Body of pancreas (tissue), 4 donors: Measurements from ENCODE around the gene GNAT1. TPM values are rescaled to one million over a fixed set of nuclear protein-coding genes. Genes with fewer than 3 reads are reported as not detected.

Source experiments
- ATAC-seq: fragments of 150-250 bp; one replicate; pipeline ENCODE4 v1.9.1; 2016
- DNase-seq, 4 donors: peaks; one replicate each; pipeline ENCODE4 v3.0.0-alpha.2; 2019
- H3K27ac ChIP-seq, 4 donors: fragments of 200-600 bp; sonication (generic); 1 replicate in 3 of 4; 2 replicates in 1 of 4; pipeline versions ENCODE4 v1.5.1 to v1.6.1; 2016 to 2019; ENCODE audit warnings: mild to moderate bottlenecking in 1 of 4, mixed read lengths in 1 of 4, moderate library complexity in 1 of 4
- H3K27me3 ChIP-seq, 2 donors: fragments of 200-600 bp; sonication (generic); one replicate each; pipeline ENCODE4 v1.6.0; 2016; ENCODE audit warnings: mild to moderate bottlenecking in 1 of 2
- H3K36me3 ChIP-seq, 2 donors: fragments of 200-600 bp; sonication (generic); replicated peaks in 1 of 2; 2 replicates each; pipeline ENCODE4 v1.5.1; 2016; ENCODE audit warnings: low read depth in 2 of 2; ENCODE audit not compliant: insufficient read depth in 1 of 2
- H3K4me1 ChIP-seq: fragments of 200-600 bp; sonication (generic); one replicate; pipeline ENCODE4 v1.6.0; 2016
- H3K4me3 ChIP-seq, 2 donors: fragments of 200-600 bp; sonication (generic); 1 replicate in 1 of 2; 2 replicates in 1 of 2; pipeline ENCODE4 v1.5.1; 2016 to 2019
- H3K9me3 ChIP-seq, 3 donors: fragments of 200-600 bp; sonication (generic); 1 replicate in 2 of 3; 2 replicates in 1 of 3; pipeline ENCODE4 v1.5.1; 2016
- CTCF ChIP-seq, 7 experiments: fragments of 450-650 bp in 4 of 7; fragments of 200-600 bp in 3 of 7; sonication (generic) in 3 of 7; IDR thresholded peaks; one replicate each; pipeline ENCODE4 v1.5.1; 2016 to 2019; ENCODE audit warnings: antibody characterized with exemption in 7 of 7
- POLR2A ChIP-seq, 3 donors: fragments of 450-650 bp; IDR thresholded peaks; one replicate each; pipeline ENCODE4 v1.6.1; 2016; ENCODE audit warnings: antibody characterized with exemption in 3 of 3, mild to moderate bottlenecking in 2 of 3
- WGBS, 2 donors: methylation state at CpG; one replicate each; pipeline ENCODE4 v1.1.5; 2017; 5-methylcytosine and 5-hydroxymethylcytosine counted together
- intact Hi-C: fragments of 100-400 bp; cut with DNase I; formaldehyde crosslinking; loops from one replicate; pipeline ENCODE4 v1.15.1; 2023
- total RNA-seq, 2 donors: library from RNA; depleted of rRNA; stranded (reverse); fragments of >200 nt; gene quantifications; one replicate each; pipeline ENCODE4 v1.1.0, GENCODE V29; 2016

The GNAT1 gene
- total RNA-seq, 2 donors from 2014 or later, result not detected

DNA sequence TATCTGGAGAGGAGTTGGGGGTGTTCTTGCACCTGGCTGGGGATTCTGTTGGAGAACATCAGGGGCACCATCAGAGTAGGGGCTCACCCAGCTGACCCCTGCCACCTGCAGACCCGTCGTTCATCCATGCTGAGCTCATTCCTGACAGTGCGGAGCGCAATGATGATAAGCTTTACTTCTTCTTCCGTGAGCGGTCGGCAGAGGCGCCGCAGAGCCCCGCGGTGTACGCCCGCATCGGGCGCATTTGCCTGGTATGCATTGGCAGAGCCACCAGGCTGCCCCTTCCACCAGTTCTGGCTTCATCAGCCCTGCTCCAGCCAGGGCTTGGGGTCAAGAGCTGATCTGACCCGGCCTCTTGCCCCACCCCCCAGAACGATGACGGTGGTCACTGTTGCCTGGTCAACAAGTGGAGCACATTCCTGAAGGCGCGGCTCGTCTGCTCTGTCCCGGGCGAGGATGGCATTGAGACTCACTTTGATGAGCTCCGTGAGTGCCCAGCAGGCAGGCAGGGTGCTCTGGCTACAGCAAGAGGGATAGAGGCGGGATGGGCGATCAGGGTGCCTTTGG is 8.8 kb upstream of the GNAT1 start:
- Histone ChIP-seq H3K9me3 (no peaks in the 10 kb centered on the region), H3K4me1 (peaks cover 15% of the 10 kb centered on the region), H3K4me3 (no peak overlapping the region), H3K27ac (no peak overlapping the region), H3K36me3 (no peaks in the 10 kb centered on the region), H3K27me3 (no peaks in the 10 kb centered on the region)
- ATAC-seq (no peak), DNase-seq (no peak)
- WGBS, 2 donors, result 90 to 94% methylated on average over 14 to 26 of the region's 26 CpGs
- TF ChIP-seq POLR2A (IDR thresholded peaks at IDR 0.05) (no peak), CTCF (IDR thresholded peaks at IDR 0.05) (no peak)
- intact Hi-C loops, result no loop called here

DNA sequence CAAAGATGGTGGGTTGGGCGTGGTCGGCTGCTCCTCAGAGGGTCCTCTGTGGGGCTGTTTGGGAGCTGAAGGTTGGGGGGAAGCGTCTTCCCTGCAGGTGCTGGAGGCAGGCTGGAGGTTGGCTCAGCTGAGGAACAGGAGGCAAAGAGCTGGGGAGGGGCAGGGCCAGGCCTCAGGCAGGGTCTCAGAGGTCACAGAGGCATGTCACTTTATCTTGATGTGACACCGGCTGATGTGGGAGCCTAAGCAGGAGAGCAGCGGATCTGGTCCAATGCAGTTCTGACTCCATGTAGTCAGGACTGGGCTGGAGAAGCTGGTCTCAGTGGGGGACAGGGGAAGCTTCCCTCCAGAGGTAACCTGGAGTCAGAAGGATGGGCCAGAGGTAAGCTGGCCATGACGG is 7.7 kb upstream of the GNAT1 start:
- H3K9me3 ChIP-seq, result no peaks in the 10 kb centered on the region
- H3K27me3 ChIP-seq, result no peaks in the 10 kb centered on the region
- 81 to 86% methylated on average over 1 to 6 of the region's 6 CpGs for WGBS, 2 donors
- H3K27ac ChIP-seq, result no peak overlapping the region
- ATAC-seq (no peak), DNase-seq (no peak)
- peaks cover 15% of the 10 kb centered on the region for H3K4me1 ChIP-seq
- H3K36me3 ChIP-seq, result no peaks in the 10 kb centered on the region
- H3K4me3 ChIP-seq, result no peak overlapping the region
- intact Hi-C loops, result no loop called here
- no peak for TF ChIP-seq CTCF (IDR thresholded peaks at IDR 0.05)
- TF ChIP-seq POLR2A (IDR thresholded peaks at IDR 0.05), result no peak

- WGBS, 2 donors, result 86 to 91% methylated on average over 20 to 21 of the region's 21 CpGs
- no peak overlapping the region for H3K27ac ChIP-seq
- no peak for TF ChIP-seq CTCF (IDR thresholded peaks at IDR 0.05)
- no peak for TF ChIP-seq POLR2A (IDR thresholded peaks at IDR 0.05)
- ATAC-seq (no peak), DNase-seq (no peak)
- H3K9me3 ChIP-seq, result no peaks in the 10 kb centered on the region
- H3K4me1 ChIP-seq, result peaks cover 10% of the 10 kb centered on the region
- intact Hi-C loops, result no loop called here
- H3K27me3 ChIP-seq, result no peaks in the 10 kb centered on the region
- H3K36me3 ChIP-seq, result no peaks in the 10 kb centered on the region
- no peak overlapping the region for H3K4me3 ChIP-seq
Observed at GRCh38 chr3:50184242-50184978, 7.0 kb upstream of the GNAT1 start.

GRCh38 chr3:50185230-50185629 is 6.2 kb upstream of the GNAT1 start:
- no peak overlapping the region for H3K27ac ChIP-seq
- peaks cover 1% of the 10 kb centered on the region for H3K4me1 ChIP-seq
- H3K4me3 ChIP-seq, result no peak overlapping the region
- intact Hi-C loops, result loop anchor here (5.0 kb wide), 1 partner anchor 63 kb away; no protein-coding TSS in a partner anchor
- WGBS, 2 donors, result 97 to 100% methylated on average over 2 to 4 of the region's 4 CpGs
- H3K27me3 ChIP-seq, result no peaks in the 10 kb centered on the region
- no peak for DNase-seq
- ATAC-seq, result no peak
- TF ChIP-seq POLR2A (IDR thresholded peaks at IDR 0.05) (no peak), CTCF (IDR thresholded peaks at IDR 0.05) (no peak)
- H3K9me3 ChIP-seq, result no peaks in the 10 kb centered on the region
- H3K36me3 ChIP-seq, result no peaks in the 10 kb centered on the region
